ENCODE data around the gene ZMIZ1.

DNA sequence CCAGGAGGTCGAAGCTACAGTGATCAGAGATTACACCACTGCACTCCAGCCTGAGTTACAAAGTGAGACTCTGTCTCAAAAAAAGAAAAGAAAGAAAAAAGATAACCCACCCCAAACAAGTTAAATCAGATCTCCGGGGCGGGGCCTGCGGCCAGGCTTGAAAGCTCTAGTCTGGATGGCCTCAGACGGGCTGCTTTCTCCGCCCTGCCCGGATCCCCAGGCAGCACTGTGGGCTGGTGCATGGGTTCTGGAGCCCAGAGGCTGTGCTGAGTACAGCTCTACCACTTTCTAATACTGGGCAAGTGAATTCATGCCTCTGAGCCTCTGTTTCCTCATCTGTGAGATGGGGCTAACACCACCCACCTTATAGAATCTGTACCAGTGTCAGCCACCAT is 83.7 kb downstream of the ZMIZ1 start:
- TF ChIP-seq CTCF (IDR thresholded peaks at IDR 0.05) (no peak), POLR2A (IDR thresholded peaks at IDR 0.05) (no peak)
